GDM1 (cell line): Measurements from ENCODE around the gene PNPLA1.
A peak's percentile ranks its signal among the peaks of the same experiment; 100 is the strongest.
"Not testable (repeated sequence)": the region's sequence is repeated elsewhere in the genome, so short reads cannot be mapped to it uniquely, and the experiment has no call there.

Experiments used
- DNase-seq: peaks from one replicate; lab custom pipeline; 2025; lab: John Stamatoyannopoulos, UW

PNPLA1 gene

DNA sequence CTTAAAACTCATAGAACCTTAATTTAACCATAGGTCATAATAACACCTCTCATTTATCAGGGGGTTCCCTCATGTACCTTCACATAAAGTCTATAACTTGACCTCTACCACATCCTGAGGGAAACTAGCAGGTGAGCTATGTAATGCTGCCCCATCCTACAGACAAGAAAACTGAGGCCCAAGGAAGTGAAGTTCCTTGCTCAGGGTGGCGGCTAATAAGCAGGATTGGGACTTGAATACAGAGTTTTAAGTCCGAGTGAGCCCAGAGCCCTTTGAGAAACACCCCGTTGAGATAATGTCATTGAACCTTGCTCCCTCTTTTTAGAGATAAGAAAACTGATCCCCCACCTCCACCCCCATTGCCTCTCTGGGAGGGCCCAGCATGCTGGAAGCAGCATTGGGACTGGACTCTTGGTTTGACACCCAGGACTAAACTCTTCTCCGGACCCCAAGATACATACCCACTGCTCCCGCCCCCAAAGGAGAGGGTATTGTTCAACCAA, 66.4 kb downstream of the PNPLA1 start:
- DNase-seq: no peak

DNA sequence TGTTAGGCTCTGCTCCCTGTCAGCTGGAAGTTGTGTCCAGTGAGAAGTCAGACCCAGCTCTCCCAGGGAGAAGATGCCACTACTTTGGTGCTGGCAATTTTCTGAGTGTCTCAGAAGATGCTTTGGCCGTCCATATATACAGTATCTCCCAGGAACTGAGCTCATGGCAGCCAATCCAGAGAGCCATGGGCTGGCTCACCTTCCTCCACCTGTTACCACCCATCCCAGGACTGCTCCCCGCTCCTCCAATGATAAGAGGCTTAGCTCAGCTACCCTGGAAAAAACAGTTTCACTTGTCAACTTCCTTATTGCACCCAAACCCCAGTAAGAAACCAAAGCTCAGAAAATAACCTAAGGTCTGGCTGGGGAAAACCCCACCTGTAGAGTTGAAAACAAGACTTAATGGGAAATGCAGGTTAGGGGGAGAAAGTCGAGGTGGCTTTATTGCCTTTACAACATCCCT, 67.0 kb downstream of the PNPLA1 start, which contains the start of gene BNIP5:
BNIP5 (minus strand) TSS at position 110 of the 463 bp plus-strand sequence. CDS start 6,198 bp downstream, outside the sequence.
- no peak for DNase-seq

DNA sequence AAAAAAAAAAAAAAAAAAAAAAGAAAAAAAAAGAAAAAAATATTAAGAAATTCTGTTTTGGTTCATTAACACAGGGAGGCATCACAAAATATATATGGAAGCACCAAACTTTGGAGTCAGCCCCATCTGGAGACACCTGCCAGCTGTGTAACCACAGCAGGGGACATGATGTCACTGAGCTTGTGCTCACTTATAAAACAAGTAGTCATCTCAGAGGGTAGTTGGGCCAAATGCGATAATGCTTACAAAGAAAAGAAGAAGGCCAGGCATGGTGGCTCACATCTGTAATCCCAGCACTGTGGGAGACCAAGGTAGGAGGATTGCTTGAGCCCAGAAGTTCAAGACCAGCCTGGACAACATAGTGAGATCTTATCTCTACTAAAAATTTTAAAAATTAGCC, 68.0 kb downstream of the PNPLA1 start:
- DNase-seq: no peak

DNA sequence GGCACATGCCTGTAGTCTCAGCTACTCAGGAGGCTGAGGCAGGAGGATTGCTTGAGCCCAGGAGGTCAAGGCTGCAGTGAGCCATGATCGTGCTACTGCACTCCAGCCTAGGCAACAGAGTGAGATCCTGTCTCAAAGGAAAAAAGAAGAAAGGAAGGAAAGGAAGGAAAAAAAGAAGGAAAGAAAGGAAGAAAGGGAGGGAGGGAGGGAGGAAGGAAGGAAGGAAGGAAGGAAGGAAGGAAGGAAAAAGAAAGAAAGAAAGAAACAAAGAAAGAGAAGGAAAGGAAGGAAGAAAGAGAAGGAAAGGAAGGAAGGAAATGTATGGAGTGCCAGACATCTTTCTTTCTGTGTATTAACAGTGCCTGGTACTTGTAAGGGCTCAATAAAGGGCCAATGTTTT, 68.4 kb downstream of the PNPLA1 start:
- not testable (repeated sequence) for DNase-seq

DNA sequence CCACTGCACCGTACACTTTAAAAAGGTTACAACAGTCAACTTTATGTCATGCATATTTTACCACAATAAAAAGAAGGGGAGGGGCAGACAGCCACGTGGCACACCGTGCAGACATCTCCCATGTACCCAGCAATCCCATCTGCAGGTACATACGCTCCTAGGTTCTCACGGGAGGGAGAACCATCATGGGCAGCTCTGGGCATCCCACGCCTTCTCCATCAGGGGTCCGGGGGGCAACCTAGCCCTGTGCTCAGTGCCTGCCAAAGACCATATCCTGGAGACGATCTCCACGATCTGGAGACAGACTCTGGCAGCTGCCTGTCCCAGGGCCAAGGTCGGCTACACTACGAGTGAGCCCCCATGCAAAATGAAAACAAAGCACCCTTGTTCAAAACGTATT, 69.3 kb downstream of the PNPLA1 start:
- no peak for DNase-seq

DNA sequence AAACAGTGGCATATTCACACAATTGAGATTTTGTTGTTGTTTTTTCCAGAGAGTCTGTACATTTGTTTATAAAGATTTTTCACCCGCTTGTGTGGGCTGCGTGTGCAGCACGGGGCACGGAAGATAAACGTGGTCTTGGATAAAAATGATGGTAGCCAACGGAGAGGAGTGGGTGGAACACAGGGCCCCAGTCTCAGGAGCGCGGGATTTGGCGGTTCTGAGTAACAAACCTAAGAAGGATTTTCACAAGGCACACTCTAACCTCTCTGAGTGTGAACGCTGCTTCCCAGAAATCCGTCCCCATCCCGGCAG, 70.4 kb downstream of the PNPLA1 start:
- DNase-seq: no peak

DNA sequence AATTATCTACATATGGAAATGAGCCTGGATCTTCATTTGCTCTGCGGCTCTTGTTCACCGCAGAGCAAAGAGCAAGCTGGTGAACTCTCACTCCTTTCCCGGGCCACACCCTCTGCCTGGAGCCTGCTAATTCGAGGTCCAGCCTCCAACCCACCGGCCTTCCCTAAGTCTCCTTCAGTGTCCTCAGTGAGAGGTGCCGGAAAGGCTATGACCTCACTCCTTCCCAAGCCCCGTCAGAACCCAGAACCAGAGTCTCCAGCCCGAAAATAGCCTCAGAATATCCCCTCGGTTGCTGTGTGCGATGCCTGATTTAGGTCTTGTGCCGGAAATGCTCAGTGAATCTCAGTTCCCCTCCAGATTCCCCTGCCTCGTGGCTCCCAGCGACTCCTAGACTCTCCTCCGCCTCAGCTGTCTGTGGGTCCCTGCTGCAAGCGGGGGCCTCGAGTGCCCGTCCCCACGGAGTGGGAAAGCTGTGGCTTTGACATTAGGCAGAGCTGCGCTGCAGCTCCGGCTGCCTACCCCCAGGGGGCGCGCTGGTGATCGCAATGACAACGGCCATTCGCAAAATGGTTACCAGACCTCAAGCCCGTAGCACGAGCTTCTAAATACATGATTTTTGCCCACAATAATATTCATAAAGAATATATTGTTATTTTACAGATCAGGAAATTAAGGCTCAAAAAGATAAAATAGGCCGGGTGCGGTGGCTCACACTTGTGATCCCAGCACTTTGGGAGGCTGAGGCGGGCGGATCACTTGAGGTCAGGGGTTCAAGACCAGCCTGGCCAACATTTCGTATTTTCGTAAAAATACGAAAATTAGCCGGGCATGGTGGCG, 71.0 kb downstream of the PNPLA1 start:
- peak; percentile 18 for DNase-seq

DNA sequence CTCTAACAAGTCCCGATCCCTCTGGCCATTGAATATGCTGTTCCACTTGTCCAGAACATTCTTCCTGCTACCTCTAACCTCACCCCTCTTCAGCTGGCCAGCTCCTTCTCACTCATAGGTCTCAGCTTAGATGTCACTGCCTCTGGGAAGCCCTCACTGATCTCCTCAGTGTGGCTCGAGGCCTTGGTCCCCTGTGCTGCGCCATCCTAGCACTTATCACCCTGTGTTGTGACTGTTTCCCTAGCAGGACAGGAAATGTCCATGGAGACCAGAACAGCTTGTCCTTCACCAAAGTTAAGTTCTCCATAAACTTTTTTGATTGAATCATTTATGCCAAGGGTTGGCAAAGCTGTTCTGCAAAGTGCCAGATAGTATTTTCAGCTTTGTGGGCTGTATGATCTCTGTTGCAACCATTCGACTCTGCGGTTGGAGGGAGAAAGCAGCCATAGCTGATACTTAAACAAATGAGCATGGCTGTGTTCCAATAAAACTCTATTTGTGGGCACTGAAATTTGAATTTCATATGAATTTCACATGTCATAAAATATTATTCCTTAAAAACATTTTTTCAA, 73.3 kb downstream of the PNPLA1 start:
- no peak for DNase-seq

DNA sequence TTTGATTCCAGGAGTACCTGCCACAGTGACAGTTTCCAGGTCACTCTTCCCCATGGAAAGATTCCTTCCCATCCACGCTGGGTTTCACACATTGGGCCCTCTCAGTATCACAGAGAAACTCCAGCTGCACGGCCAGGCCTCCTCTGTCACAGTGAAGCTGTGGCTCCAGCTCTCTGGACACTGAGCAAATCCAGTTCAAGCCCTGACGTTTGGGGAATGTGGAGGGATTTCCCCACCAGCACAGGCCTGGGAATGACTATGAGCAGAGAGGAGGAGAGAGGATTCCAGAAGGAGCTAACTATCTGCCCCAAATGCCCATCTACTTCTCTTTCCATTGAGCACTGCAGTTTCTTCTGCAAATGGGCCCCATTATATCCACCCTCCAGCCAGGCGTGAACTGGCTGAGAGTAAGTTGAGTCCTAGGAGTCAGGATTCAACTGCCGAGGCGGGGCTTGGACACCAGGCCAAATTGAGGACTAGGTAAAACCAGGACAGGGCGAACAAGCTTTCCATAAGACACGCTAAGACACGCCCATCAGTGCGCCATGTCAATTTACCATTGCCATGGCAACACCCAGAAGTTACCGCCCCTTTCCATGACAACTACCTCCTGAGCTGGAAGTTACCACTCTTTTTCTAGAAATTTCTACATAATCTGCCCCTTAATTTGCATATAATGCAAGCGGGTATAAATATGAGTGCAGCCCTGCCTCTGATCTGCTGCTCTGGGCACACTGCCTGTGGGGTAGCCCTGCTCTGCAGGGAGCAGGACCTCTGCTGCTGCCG, 76.0 kb downstream of the PNPLA1 start:
- no peak for DNase-seq

DNA sequence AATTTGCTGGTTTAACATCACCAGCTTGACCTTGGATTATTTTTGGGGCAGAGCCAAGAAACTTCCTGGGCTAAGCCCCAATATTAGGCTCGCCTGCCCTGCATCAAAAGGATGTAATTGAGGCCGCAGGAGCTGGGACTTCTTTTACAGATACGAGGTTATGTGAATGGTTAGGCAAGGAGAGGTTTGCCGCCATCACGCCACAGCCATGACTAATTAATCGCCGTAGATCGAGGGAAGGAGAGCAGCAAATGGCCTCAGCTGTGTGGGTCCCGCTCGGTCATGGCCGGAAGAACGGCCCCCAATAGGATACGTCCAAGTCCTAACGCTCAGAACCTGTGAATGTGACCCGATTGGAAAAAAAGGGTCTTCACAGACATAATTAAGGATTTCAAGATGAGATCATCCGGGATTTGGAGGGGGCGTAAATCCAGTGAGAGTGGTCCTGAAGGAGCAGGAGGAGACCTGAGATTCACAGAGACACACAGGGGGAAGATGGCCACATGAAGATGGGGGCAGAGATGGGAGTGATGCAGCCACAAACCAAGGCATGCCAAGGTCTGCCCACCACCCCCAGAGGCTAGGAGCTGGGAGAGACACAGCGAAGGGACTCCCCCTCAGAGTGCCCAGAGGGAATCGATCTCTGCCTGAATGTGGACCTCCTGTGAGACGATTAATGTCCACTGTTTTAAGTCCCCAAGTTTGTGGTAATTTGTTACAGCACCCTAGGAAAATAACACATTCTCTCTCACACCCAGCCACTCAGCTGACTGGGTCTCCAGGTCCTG, 76.8 kb downstream of the PNPLA1 start:
- no peak for DNase-seq

DNA sequence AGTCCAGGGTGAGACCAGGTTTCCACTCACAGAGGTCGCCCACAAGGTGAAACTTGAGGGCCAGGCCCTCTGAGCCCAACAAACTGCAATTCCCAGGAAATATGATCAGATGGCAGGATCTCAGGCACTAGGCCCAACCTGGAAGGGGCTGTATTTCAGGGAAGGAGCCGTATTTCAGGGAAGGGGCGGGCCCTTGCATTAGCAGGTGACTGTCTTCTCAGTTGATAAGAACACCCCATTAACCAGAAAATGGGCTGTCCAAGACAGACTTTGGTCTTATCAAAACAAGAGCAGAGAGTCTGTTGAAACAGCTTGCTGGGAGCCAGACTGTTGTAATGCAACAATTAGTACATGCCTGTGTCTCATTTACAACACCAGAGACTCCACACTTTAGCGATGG, 77.8 kb downstream of the PNPLA1 start:
- no peak for DNase-seq

DNA sequence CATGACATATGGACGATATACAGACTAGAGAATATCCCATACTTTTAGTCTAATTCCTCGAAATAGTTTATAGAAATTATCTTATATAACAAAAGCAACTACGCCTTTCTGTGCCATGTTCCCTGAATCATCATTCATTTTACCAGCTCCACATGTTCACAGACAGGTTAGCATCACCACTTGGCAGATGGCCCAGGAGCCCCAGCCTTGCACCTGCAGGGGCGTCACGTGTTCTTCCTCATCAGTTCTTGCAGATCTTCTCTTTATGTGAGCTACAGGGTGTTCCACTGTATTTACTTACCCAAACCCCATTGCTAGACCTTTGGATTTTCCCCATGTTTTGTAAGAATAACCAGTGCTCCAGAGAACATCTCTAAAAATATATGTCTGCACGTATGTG, 79.4 kb downstream of the PNPLA1 start:
- no peak for DNase-seq

DNA sequence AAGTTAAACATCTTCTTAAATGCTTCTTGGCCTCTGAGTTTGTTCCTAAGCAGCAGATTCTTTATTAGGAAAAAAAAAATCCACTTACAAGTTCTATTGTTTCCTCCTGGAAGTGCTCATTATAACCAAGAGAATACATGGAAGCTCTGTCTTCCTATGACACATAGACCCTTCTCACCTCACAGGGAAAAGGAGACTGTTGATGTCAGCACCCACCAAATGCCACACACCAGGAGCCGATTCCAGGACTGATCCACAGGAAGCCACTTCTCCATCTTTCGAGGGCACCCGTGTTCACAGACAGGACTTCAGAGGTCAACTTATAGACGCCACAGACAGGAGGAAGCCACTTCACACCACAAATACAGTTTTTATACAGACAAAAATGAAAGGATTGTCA, 80.2 kb downstream of the PNPLA1 start:
- no peak for DNase-seq

DNA sequence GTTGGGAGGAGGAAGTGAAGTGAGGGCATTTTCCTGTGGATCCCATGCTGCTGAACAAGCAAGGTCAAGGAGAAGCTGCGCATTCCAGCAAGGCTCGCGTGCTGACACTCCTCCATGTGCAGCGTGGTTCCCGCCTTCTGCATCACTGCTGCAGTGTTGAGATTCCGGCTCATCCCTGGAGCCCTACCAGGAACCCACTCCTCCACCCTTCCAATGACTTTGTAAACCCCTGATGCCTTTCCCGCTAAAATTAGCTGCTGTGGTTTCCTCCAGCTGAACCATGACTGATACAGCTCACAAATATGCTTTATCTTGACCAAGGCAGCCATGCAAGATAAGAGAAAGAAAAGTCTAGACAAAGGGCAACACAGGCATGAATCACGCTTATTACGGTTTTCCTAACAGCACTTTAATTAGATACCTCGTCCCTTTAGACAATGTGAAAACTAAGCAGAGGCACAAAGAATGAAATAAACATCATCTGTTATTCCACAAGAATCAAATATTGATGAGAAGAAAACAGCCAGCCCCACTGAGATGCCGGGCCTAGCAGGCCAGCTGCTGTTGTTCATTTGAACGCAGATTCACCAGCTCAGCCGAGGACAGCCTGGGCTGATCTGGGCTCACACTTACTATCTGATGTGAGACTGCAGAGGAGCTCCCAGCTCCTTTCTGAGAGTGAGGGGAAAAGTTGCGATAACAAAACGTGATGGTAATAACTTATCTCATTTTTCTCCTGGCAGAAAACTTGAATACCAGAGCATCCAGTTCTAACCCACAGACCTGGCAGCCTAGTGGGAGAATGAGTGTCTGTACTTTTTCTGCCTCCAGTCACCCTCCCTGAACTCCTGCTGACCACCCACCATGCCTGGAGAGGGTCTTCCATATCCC, 81.1 kb downstream of the PNPLA1 start:
- peak; percentile 23 for DNase-seq

DNA sequence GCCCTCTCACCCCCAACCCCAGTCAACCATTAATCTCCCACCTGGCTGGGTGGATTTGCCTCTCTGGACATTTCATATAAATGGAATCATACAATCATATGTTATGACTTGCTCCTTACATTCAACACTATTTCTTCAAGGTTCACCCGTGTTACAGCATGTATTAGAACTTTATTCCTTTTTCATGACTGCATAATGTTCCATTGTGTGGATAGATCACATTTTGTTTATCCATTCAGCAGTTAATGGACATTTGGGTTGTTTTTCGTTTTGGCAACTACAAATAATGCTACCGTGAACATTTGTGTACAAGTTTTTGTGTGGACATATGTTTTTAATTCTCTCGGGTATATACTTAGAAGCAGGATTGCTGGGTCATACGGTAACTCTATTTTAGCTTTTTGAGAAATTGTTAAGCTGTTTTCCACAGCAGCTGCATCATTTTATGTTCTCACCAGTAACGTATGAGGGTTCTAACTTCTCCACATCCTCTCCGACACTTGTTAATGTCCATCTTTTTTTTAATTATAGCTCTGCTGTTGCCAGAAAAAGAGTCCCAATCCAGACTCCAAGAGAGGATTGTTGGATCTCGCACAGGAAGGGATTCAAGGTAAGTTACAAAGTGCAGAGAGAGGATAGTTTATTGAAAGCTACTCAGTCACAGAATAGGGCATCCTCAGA, 82.8 kb downstream of the PNPLA1 start:
- DNase-seq: no peak

DNA sequence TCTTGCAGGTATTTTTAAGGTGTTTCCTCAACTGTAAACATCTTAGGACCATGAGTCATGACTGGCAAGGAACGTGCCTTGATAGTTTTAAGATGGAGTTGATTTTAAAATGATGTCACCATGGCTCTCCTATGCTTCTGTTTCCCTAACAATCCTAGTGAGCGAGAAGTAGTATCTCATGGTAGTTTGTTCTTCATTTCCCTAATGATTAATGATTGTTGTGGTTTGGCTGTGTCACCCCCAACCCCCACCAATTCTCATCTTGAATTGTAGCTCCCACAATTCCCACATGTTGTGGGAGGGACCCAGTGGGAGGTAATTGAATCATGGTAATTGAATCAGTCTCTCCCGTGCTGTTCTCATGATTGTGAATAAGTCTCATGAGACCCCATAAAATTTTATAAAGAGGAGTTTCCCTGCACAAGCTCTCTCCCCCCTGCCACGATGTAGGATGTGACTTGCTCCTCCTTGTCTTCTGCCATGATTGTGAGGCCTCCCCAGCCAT, 83.6 kb downstream of the PNPLA1 start:
- no peak for DNase-seq

DNA sequence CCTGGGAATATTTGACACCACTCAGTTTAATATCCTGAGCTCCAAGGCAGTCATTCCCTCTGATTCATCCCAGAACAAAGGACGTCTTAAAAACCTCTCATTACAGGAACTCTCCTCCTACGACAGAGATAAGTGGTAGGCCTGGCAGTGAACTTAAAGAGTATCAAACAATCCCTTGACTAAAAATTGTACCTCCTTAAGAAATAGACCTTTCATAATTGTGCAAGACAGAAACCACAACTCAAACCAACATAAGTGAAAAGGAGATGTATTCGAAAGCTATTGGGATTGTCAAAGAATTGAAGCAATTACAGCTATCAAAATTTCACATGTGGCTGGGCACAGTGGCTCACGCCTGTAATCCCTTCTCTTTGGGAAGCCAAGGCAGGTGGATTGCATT, 86.0 kb downstream of the PNPLA1 start:
- DNase-seq: no peak

DNA sequence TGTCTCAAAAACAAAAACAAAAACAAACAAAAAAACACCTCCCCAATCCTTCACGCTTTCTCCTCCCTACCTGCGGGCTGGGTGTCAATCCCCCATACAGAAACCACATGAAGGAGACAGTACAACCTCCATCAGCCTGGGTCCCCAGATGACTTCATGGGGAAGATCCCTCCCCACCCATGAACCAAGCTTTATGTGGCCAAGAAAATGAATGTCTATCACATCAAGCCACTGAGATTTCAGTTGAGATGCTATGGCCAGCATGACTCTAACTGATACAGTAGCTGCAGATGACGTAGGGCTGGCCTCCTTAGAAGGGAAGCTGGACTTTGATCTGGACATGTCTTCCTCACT, 88.0 kb downstream of the PNPLA1 start:
- no peak for DNase-seq
